A549 (cell line): ENCODE measurements around the gene ZNF143.

Experiments
- EHMT2 ChIP-seq: fragments of 200-600 bp; sonication (generic); IDR thresholded peaks from 2 replicates; pipeline ENCODE4 v1.6.1; 2016; ENCODE audit warnings: antibody characterized with exemption, low read depth, mild to moderate bottlenecking, moderate library complexity
- JUNB ChIP-seq: fragments of >200 bp; sonication (Bioruptor Twin); formaldehyde crosslinking; IDR thresholded peaks from 2 replicates; pipeline ENCODE4 v1.6.1; 2016
- KDM1A ChIP-seq: fragments of 200-600 bp; sonication (generic); IDR thresholded peaks from 2 replicates; pipeline ENCODE4 v1.6.1; 2016; ENCODE audit warnings: low read depth, mild to moderate bottlenecking
- MYC ChIP-seq: IDR thresholded peaks from 2 replicates; pipeline ENCODE4 v1.6.1; 2012; ENCODE audit warnings: mild to moderate bottlenecking, inconsistent platforms, low read length, improper control_type of control experiment, borderline replicate concordance
- TP53 ChIP-seq: fragments of 250-450 bp; sonication (Bioruptor Pico); IDR thresholded peaks from 2 replicates; pipeline ENCODE4 v1.5.0; 2021; ENCODE audit warnings: mild to moderate bottlenecking, moderate library complexity
- TF ChIP-seq, protein P1 (sequence below): IDR thresholded peaks from 2 replicates; pipeline ENCODE4 v1.6.1; 2012; ENCODE audit warnings: low read depth, borderline replicate concordance
- TF ChIP-seq, protein P2 (sequence below): fragments of >200 bp; sonication (Bioruptor Twin); formaldehyde crosslinking; IDR thresholded peaks from 3 replicates; pipeline ENCODE4 v1.5.1; 2016
- TF ChIP-seq, protein P3 (sequence below): IDR thresholded peaks from 2 replicates; pipeline ENCODE4 v1.6.1; 2012
- TF ChIP-seq, protein P4 (sequence below): fragments of 200-600 bp; sonication (generic); IDR thresholded peaks from 2 replicates; pipeline ENCODE4 v1.6.1; 2016; ENCODE audit warnings: antibody characterized with exemption, mild to moderate bottlenecking, moderate library complexity

DNA sequence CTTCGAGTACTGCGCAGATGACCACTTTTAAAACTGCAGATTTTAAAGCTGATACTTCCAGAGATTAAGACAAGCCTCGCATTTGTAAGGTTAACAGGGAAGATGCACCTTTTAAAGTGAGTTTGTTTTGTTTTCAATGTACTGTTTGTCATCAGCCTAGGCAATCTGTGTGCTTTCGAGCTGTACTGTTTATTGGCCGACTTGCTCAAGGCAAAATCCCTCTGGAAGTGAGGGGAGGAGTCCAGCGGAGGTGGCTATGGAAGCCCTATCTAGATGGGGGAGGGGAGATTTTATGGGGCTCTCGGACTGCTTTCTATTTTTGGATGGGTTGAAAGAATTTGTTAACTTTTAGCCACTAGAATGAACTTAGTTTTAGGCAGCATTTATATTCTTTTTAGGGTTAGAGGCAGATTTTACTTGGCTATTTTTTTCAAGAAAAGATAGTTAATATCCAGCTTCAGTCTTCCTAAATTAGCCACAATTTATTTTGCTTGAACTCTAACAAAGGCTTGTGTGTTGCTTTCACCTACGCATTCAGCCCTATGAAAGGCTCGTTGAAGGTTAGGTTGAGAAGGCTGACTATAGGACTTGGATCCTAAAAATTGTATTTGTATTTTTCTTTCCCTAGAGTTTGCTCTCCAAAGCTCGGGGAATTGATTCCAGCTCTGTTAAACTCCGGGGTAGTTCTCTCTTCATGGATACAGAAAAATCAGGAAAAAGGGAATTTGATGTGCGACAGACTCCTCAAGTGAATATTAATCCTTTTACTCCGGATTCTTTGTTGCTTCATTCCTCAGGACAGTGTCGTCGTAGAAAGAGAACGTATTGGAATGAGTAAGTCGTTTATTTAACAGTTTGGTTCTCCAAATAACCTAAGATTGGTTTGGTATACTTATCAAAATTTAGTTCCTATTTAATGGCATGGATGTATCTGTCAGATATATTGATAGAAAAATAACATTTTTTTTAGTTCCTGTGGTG, 114.7 kb downstream of the ZNF143 start:
- TF ChIP-seq KDM1A (no peak), MYC (no peak), TP53 (CRISPR knock-in tag) (no peak), EHMT2 (no peak), JUNB (no peak)
- TF ChIP-seq, protein P1, sequence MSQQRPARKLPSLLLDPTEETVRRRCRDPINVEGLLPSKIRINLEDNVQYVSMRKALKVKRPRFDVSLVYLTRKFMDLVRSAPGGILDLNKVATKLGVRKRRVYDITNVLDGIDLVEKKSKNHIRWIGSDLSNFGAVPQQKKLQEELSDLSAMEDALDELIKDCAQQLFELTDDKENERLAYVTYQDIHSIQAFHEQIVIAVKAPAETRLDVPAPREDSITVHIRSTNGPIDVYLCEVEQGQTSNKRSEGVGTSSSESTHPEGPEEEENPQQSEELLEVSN: 0 out of 2 replicates have a peak, but pooled peaks have one; percentile 10
- TF ChIP-seq, protein P2, sequence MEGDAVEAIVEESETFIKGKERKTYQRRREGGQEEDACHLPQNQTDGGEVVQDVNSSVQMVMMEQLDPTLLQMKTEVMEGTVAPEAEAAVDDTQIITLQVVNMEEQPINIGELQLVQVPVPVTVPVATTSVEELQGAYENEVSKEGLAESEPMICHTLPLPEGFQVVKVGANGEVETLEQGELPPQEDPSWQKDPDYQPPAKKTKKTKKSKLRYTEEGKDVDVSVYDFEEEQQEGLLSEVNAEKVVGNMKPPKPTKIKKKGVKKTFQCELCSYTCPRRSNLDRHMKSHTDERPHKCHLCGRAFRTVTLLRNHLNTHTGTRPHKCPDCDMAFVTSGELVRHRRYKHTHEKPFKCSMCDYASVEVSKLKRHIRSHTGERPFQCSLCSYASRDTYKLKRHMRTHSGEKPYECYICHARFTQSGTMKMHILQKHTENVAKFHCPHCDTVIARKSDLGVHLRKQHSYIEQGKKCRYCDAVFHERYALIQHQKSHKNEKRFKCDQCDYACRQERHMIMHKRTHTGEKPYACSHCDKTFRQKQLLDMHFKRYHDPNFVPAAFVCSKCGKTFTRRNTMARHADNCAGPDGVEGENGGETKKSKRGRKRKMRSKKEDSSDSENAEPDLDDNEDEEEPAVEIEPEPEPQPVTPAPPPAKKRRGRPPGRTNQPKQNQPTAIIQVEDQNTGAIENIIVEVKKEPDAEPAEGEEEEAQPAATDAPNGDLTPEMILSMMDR: no peak
- TF ChIP-seq, protein P3, sequence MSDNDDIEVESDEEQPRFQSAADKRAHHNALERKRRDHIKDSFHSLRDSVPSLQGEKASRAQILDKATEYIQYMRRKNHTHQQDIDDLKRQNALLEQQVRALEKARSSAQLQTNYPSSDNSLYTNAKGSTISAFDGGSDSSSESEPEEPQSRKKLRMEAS: no peak
- TF ChIP-seq, protein P4, sequence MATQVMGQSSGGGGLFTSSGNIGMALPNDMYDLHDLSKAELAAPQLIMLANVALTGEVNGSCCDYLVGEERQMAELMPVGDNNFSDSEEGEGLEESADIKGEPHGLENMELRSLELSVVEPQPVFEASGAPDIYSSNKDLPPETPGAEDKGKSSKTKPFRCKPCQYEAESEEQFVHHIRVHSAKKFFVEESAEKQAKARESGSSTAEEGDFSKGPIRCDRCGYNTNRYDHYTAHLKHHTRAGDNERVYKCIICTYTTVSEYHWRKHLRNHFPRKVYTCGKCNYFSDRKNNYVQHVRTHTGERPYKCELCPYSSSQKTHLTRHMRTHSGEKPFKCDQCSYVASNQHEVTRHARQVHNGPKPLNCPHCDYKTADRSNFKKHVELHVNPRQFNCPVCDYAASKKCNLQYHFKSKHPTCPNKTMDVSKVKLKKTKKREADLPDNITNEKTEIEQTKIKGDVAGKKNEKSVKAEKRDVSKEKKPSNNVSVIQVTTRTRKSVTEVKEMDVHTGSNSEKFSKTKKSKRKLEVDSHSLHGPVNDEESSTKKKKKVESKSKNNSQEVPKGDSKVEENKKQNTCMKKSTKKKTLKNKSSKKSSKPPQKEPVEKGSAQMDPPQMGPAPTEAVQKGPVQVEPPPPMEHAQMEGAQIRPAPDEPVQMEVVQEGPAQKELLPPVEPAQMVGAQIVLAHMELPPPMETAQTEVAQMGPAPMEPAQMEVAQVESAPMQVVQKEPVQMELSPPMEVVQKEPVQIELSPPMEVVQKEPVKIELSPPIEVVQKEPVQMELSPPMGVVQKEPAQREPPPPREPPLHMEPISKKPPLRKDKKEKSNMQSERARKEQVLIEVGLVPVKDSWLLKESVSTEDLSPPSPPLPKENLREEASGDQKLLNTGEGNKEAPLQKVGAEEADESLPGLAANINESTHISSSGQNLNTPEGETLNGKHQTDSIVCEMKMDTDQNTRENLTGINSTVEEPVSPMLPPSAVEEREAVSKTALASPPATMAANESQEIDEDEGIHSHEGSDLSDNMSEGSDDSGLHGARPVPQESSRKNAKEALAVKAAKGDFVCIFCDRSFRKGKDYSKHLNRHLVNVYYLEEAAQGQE: no peak
